ENCODE results near the gene GAK.

GRCh38 chr4:826508-827208 is 105.5 kb downstream of the GAK start:
- TF ChIP-seq EZH2 (IDR thresholded peaks at IDR 0.05; ENCODE audit: low read length, unreplicated experiment): no peak
- TF ChIP-seq CTCF (conservative IDR thresholded peaks at IDR 0.05; ENCODE audit: low read depth, low read length): no peak
- no peak for TF ChIP-seq EZH2phosphoT487 (IDR thresholded peaks at IDR 0.05; ENCODE audit: borderline replicate concordance, low read length)
